Type B pancreatic cell (in vitro differentiated cells): ENCODE data around the gene SLC29A4. TPM values are rescaled to one million over a fixed set of nuclear protein-coding genes. Genes with fewer than 3 reads are reported as not detected.
"Not testable (repeated sequence)": the region's sequence is repeated elsewhere in the genome, so short reads cannot be mapped to it uniquely, and the experiment has no call there.

ENCODE experiments used
- DNase-seq: peaks from one replicate; pipeline ENCODE4 v3.0.0; 2021; ENCODE audit warnings: mixed read lengths; ENCODE audit not compliant: unreplicated experiment; ENCODE audit errors: extremely low spot score
- H3K27ac Mint-ChIP-seq: 2 replicates; pipeline ENCODE4 v1.8.0; 2021; ENCODE audit warnings: mild to moderate bottlenecking, mixed read lengths
- H3K27me3 Mint-ChIP-seq: 2 replicates; pipeline ENCODE4 v1.8.0; 2021; ENCODE audit warnings: mixed read lengths
- H3K36me3 Mint-ChIP-seq: 2 replicates; pipeline ENCODE4 v1.8.0; 2021; ENCODE audit warnings: mixed read lengths
- H3K4me1 Mint-ChIP-seq: one replicate; pipeline ENCODE4 v1.8.0; 2021; ENCODE audit warnings: mixed read lengths; ENCODE audit not compliant: unreplicated experiment
- H3K4me3 Mint-ChIP-seq: 2 replicates; pipeline ENCODE4 v1.8.0; 2021; ENCODE audit warnings: mild to moderate bottlenecking, mixed read lengths
- H3K9me3 Mint-ChIP-seq: 2 replicates; pipeline ENCODE4 v1.8.0; 2021; ENCODE audit warnings: mixed read lengths
- CTCF ChIP-seq: fragments of 200-600 bp; sonication (generic); conservative IDR thresholded peaks from 2 replicates; pipeline ENCODE4 v1.5.0; 2021; ENCODE audit warnings: antibody characterized with exemption, mild to moderate bottlenecking
- total RNA-seq: library from RNA; stranded (reverse); gene quantifications from 2 replicates; pipeline ENCODE4 v1.2.1, GENCODE V29; 2021; ENCODE audit warnings: low replicate concordance

The SLC29A4 gene
- total RNA-seq, 1 donor from 2014 or later = 79.6 TPM

GRCh38 chr7:5266191-5267028 lies 16.3 kb upstream of the SLC29A4 start:
- Mint-ChIP-seq H3K4me1 (peaks cover 12% of the 10 kb centered on the region), H3K36me3 (no peaks in the 10 kb centered on the region), H3K4me3 (no peak overlapping the region), H3K27ac (no peak overlapping the region), H3K27me3 (no peaks in the 10 kb centered on the region), H3K9me3 (no peaks in the 10 kb centered on the region)
- no peak for DNase-seq
- no peak for TF ChIP-seq CTCF

- H3K9me3 Mint-ChIP-seq, H3K27me3 Mint-ChIP-seq, H3K4me3 Mint-ChIP-seq, H3K27ac Mint-ChIP-seq, H3K36me3 Mint-ChIP-seq, DNase-seq: not testable (repeated sequence)
- H3K4me1 Mint-ChIP-seq = peaks cover 10% of the 10 kb centered on the region
Observed at GRCh38 chr7:5267829-5268228, 14.9 kb upstream of the SLC29A4 start.

GRCh38 chr7:5269992-5270657 lies 12.6 kb upstream of the SLC29A4 start:
- not testable (repeated sequence) for H3K27ac Mint-ChIP-seq, H3K9me3 Mint-ChIP-seq, H3K36me3 Mint-ChIP-seq, DNase-seq, H3K27me3 Mint-ChIP-seq, H3K4me1 Mint-ChIP-seq, H3K4me3 Mint-ChIP-seq

- Mint-ChIP-seq H3K4me1 (peaks cover 6% of the 10 kb centered on the region), H3K4me3 (no peak overlapping the region), H3K27me3 (no peaks in the 10 kb centered on the region), H3K27ac (no peak overlapping the region), H3K36me3 (no peaks in the 10 kb centered on the region), H3K9me3 (no peaks in the 10 kb centered on the region)
- no peak for TF ChIP-seq CTCF
- DNase-seq = no peak
Observed at GRCh38 chr7:5270788-5271187, 12.0 kb upstream of the SLC29A4 start.

GRCh38 chr7:5273831-5274405 lies 8.8 kb upstream of the SLC29A4 start:
- H3K27me3 Mint-ChIP-seq, H3K4me1 Mint-ChIP-seq, H3K27ac Mint-ChIP-seq: not testable (repeated sequence)

GRCh38 chr7:5274441-5274840 lies 8.3 kb upstream of the SLC29A4 start:
- no peak for TF ChIP-seq CTCF
- Mint-ChIP-seq H3K27me3 (no peaks in the 10 kb centered on the region), H3K36me3 (no peaks in the 10 kb centered on the region), H3K4me3 (no peak overlapping the region), H3K4me1 (peaks cover 5% of the 10 kb centered on the region), H3K9me3 (no peaks in the 10 kb centered on the region), H3K27ac (no peak overlapping the region)
- no peak for DNase-seq

More at GRCh38 chr7:5273831-5274405, 8.8 kb upstream of the SLC29A4 start:
- DNase-seq, H3K4me3 Mint-ChIP-seq, H3K9me3 Mint-ChIP-seq, H3K36me3 Mint-ChIP-seq: not testable (repeated sequence)

GRCh38 chr7:5274985-5275431 lies 7.7 kb upstream of the SLC29A4 start:
- not testable (repeated sequence) for H3K4me1 Mint-ChIP-seq, H3K36me3 Mint-ChIP-seq, H3K27me3 Mint-ChIP-seq, H3K27ac Mint-ChIP-seq, H3K4me3 Mint-ChIP-seq, H3K9me3 Mint-ChIP-seq, DNase-seq

- H3K36me3 Mint-ChIP-seq, H3K27ac Mint-ChIP-seq, H3K27me3 Mint-ChIP-seq, H3K4me3 Mint-ChIP-seq, H3K4me1 Mint-ChIP-seq, DNase-seq, H3K9me3 Mint-ChIP-seq: not testable (repeated sequence)
Observed at GRCh38 chr7:5275510-5275909, 7.2 kb upstream of the SLC29A4 start.

- not testable (repeated sequence) for H3K36me3 Mint-ChIP-seq, DNase-seq, H3K27ac Mint-ChIP-seq, H3K27me3 Mint-ChIP-seq, H3K4me1 Mint-ChIP-seq, H3K9me3 Mint-ChIP-seq, H3K4me3 Mint-ChIP-seq
Observed at GRCh38 chr7:5276123-5276522, 6.6 kb upstream of the SLC29A4 start.
